Erythroblast (primary cell): ENCODE results near the gene LCE3B.

ENCODE experiments used
- GATA1 ChIP-seq: IDR thresholded peaks from 2 replicates; pipeline ENCODE4 v1.6.1; 2011; ENCODE audit warnings: low read depth, mild to moderate bottlenecking, control low read depth, low read length, moderate library complexity
- POLR2A ChIP-seq: IDR thresholded peaks from 2 replicates; pipeline ENCODE4 v1.6.1; 2011; ENCODE audit warnings: mild to moderate bottlenecking, low read length

- TF ChIP-seq POLR2A (no peak), GATA1 (no peak)
Observed at GRCh38 chr1:152656459-152656858, 42.8 kb downstream of the LCE3B start.
